SK-N-SH (cell line): Measurements from ENCODE around the gene SH3D19.
"Not testable (repeated sequence)": the region's sequence is repeated elsewhere in the genome, so short reads cannot be mapped to it uniquely, and the experiment has no call there.

Experiments
- CTCF ChIP-seq: fragments of 200-600 bp; sonication (generic); IDR thresholded peaks from 2 replicates; pipeline ENCODE4 v1.6.1; 2017; ENCODE audit warnings: antibody characterized with exemption, mild to moderate bottlenecking, moderate library complexity
- EP300 ChIP-seq, 2 experiments: IDR thresholded peaks; 2 replicates each; pipeline versions ENCODE4 v1.4.0 to v1.6.1; 2012; ENCODE audit warnings: borderline replicate concordance in 1 of 2, low read depth in 1 of 2, low read length in 1 of 2
- EZH2phosphoT487 ChIP-seq: fragments of 200-600 bp; sonication (generic); IDR thresholded peaks from 2 replicates; pipeline ENCODE4 v1.6.1; 2017; ENCODE audit warnings: low read depth, mixed run types, mild to moderate bottlenecking, antibody characterized with exemption, moderate library complexity, borderline replicate concordance
- FOSL2 ChIP-seq: IDR thresholded peaks from 2 replicates; pipeline ENCODE4 v1.4.0; 2012; ENCODE audit warnings: low read depth, mild to moderate bottlenecking, moderate library complexity, borderline replicate concordance
- MAX ChIP-seq: IDR thresholded peaks from 2 replicates; pipeline ENCODE4 v1.4.0; 2012; ENCODE audit warnings: low read depth
- MXI1 ChIP-seq: IDR thresholded peaks from 2 replicates; pipeline ENCODE4 v1.6.1; 2012; ENCODE audit warnings: mild to moderate bottlenecking, low read depth, low read length, improper control_type of control experiment
- NFIC ChIP-seq: IDR thresholded peaks from 2 replicates; pipeline ENCODE4 v1.4.0; 2012; ENCODE audit warnings: borderline replicate concordance
- POLR2AphosphoS5 ChIP-seq: IDR thresholded peaks from 2 replicates; pipeline ENCODE4 v1.6.1; 2012; ENCODE audit warnings: low read depth, low read length
- REST ChIP-seq: IDR thresholded peaks from 2 replicates; pipeline ENCODE4 v1.6.1; 2012; ENCODE audit warnings: mild to moderate bottlenecking, low read depth, low read length, moderate library complexity
- TCF12 ChIP-seq: IDR thresholded peaks from 2 replicates; pipeline ENCODE4 v1.4.0; 2012
- TEAD4 ChIP-seq: IDR thresholded peaks from 2 replicates; pipeline ENCODE4 v1.4.0; 2012; ENCODE audit warnings: mild to moderate bottlenecking, borderline replicate concordance; ENCODE audit not compliant: insufficient read depth

GRCh38 chr4:151322161-151322560 is 3.2 kb downstream of the SH3D19 start:
- TF ChIP-seq POLR2AphosphoS5; FOSL2; CTCF; MAX; REST; TCF12; EZH2phosphoT487; NFIC; EP300 (IDR thresholded peaks at IDR 0.05; ENCODE audit: borderline replicate concordance in 1 of 2, low read depth in 1 of 2, low read length in 1 of 2); TEAD4; MXI1: not testable (repeated sequence)
